Inflammatory macrophage treated with lipopolysaccharide for 1 hour (primary cell): Measurements from ENCODE around the gene UGGT2.
"Not testable (repeated sequence)": the region's sequence is repeated elsewhere in the genome, so short reads cannot be mapped to it uniquely, and the experiment has no call there.

ENCODE experiments used
- DNase-seq, 2 donors: peaks; one replicate each; pipeline ENCODE4 v3.0.0-alpha.2; 2020 to 2022

Gene UGGT2

DNA sequence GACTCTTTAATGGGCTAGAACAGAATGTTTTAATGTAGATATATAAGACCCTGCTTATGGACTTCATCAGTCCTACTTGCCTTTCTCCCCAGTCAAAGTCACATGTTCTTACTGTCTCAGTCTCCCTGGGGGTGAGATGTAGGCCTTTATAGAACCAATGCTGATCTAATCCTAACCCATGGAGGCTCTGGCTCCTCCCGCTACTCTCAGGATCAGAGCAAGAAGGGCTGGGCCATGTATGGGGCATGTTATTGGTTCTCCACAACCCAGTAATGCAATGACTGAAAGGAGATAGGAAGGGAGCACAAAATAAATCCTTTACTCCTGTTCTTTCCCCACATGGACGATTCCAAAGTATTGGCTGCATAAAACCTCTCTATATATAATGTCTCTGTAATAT, 82.3 kb downstream of the UGGT2 start:
- no peak for DNase-seq

DNA sequence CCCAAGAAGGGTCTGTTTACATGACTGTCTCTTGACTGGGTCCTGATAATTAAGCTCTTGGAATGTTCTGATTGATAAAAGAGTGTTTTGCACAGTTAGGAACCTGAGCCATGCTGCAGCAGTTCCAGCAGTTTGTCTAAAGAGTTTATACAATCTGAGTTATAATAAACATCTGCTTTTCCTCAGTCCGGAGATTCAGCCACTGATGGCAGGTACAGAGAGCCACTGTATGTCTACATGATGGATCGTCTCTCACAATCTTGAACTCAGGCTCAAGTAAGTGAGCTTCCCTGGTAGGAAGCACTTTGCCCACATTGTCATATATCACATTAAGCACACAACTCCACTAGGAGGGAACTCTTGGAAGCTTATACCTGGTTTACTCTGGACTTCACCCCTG, 84.3 kb downstream of the UGGT2 start:
- DNase-seq, result no peak

DNA sequence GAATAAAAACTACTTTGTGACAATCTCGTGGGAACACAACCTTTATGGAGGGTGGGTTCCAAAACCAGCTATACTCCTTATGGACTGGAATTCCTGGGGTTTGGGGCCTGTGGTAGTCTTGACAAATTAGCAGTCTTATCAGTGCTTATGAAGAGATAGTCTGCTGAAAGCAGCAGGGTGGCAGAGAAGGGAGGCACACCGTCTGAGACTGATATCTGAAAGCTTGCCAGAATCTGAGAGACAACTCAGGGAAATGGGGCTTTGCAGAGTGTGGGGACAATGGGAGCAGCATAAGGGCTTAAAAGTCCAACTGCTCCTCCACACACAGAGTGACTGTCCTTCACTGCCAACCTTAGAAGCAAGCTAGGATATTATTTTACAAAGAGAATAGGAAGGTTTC, 95.9 kb downstream of the UGGT2 start:
- no peak for DNase-seq

DNA sequence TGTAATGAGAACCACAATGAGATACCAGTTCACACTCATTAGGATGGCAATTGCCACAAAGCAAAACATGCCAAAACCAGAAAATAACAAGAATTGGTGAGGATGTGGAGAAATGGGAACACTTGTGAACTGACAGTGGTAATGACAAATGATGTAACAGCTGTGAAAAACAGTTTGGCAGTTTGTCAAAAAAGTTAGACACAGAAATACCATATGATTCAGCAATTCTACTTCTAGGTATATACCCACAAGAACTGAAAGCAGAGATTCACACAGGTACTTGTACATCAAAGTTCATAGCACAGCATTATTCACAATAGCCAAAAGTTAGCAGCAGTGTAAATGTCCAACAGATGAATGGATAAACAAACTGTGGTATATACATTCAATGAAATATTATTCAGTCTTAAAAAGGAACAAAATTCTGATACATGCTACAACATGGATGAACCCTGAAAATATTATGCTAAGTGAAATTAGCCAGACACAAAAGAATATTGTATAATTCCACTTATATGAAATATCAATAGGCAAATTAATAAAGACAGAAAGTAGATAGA, 96.5 kb downstream of the UGGT2 start:
- DNase-seq, result no peak

DNA sequence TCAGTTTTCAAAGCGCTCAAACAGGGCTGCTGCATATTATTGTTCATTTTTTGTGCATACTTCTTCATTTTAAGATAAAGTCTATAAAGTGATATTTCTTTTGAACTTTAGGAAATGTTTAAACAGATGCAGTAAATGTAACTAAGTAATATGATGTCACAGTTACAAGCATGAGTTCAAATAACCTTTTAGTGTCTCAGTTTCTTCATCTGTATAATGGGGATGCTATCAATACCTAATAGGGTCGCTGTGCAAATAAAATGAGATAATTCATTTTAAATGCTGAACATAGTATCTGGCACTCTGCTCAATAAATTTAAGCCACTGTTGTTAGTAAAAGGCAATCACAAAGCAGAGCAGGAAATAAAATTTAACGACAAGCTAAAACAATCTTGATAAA, 97.5 kb downstream of the UGGT2 start:
- DNase-seq, result no peak

DNA sequence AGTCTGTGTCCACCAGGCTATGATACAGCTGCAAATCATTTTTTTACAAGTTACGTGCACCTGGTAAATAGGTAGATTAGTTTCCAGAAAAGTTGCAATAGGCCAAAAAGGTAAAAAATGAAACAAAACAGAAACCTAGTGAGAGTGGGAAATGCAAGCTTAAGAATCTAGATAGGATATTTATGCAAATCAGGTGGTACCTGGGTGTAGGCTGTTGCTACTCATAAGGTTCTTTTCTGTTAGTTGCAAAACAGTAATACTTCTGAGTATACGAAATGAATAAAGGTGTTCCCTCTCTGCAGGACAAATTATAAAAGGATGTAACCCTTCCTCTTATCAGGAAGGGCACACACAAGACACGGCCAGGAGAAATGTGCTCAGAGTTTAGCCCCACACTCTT, 97.9 kb downstream of the UGGT2 start:
- DNase-seq, result no peak

DNA sequence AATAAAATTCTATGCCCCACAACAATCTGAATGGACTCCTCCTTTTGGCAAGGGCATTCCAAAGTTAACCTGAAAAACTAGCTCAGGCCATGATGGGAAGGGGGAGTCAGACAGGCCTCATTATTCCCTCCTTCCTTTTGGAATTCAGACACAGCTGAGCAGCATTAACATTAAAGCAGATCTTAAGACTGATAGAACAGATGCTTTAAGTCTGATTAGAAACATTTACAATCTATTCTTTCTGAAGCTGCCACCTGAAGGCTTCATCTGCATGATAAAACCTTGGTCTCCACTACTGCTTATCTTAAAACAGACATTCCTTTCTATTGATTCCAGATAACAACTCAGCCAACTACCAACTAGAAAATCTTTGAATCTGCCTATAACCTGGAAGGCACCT, 98.9 kb downstream of the UGGT2 start:
- no peak for DNase-seq

DNA sequence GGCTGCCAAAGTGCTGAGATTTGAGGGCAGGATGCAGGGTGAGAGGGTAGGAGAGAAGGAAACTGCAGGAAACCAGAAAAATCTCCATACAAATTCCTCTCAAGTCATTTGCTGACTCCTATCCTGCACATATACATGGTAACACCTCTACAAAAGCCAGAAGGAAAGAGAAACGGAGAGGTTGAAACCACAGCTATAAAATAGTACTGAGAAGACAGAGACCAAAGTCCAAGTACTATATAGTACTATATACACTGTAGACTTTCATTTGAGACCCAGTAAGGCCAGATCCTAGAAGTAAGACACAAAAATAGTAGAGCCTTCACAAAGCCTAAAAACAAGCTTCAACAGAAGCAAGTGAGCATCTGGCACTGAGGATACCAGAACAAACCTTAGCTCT, 103.1 kb downstream of the UGGT2 start:
- no peak for DNase-seq

DNA sequence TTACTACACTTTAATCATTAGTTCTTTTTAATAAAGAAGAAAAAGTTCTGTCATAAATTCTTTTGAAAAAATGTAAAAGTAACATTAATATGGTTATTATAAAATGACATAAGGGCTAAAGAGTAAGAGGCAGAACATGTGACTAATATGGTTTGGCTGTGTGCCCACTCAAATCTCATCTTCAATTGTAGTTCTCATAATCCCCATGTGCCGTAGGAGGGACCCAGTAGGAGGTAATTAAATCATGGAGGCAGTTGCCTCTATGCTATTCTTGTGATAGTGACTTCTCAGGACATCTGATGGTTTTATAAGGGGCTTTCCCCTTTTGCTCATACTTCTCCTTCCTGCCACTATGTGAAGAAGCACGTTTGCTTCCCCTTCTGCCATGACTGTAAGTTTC, 104.5 kb downstream of the UGGT2 start:
- DNase-seq, result peak; percentile 39 to 44

DNA sequence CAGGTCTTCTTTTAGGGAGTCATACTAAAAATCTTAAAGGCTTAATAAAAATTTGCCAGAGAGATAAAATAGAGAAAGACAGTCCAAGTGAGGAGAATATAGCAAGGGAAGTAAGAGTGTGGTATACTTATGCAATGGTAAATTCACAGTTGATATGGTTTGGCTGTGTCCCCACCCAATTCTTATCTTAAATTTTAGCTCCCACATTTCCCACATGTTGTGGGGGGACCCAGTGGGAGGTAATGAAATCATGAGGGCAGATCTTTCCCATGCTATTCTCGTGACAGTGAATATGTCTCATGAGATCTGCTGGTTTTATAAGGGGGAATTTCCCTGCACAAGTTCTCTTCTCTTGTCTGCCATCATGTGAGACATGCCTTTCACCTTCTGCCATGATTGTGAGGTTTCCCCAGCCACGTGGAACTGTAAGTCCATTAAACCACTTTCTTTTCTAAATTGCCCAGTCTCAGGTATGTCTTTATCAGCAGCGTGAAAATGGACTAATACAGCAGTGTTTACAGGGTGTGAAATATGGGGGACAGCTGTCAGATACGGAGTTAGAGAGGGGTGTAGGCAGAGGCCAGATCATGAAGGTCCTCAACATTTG, 115.4 kb downstream of the UGGT2 start:
- DNase-seq, result peak in 1 of 2 donors; percentile 10

DNA sequence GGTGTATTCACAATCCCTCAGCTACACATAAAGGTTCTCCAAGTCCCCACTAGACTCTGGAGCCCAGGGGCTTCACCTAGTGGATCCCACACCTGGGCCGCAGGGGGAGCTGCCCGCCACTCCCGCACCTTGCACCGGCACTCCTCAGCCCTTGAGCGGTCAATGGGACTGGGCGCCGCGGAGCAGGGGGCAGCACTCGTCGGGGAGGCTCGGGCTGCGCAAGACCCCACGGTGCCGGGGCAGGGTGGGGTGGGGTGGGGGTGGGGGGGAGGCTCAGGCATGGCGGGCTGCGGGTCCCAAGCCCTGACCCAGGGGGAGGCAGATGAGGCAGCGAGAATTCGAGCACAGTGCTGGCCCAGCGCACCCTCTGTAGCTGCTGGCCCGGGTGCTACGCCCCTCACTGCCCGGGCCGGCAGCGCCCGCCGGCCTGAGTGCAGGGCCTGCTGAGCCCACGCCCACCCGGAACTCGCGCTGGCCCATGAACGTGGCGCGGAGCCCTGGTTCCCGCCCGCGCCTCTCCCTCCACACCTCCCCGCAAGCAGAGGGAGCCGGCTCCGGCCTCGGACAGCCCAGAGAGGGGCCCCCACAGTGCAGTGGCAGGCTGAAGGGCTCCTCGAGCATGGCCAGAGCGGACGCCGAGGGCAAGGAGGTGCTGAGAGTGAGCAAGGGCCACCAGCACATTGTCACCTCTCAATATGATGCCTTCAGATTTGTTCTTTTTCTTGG, 121.7 kb downstream of the UGGT2 start:
- no peak for DNase-seq

DNA sequence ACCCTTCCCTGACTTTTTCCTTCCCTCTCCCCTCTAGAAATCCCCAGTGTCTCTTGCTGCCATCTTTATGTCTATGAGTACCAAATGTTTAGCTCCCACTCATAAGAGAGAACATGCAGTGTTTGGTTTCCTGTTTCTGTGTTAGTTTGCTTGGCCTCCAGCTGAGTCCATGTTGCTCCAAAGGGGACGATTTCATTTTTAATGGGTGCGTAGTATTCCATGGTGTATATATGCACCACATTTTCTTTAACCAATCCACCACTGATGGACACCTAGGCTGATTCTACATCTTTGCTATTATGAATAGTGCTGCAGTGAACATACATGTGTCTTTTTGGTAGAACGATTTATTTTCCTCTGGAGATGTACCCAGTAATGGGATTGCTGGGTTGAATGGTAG, 123.8 kb downstream of the UGGT2 start:
- no peak for DNase-seq

DNA sequence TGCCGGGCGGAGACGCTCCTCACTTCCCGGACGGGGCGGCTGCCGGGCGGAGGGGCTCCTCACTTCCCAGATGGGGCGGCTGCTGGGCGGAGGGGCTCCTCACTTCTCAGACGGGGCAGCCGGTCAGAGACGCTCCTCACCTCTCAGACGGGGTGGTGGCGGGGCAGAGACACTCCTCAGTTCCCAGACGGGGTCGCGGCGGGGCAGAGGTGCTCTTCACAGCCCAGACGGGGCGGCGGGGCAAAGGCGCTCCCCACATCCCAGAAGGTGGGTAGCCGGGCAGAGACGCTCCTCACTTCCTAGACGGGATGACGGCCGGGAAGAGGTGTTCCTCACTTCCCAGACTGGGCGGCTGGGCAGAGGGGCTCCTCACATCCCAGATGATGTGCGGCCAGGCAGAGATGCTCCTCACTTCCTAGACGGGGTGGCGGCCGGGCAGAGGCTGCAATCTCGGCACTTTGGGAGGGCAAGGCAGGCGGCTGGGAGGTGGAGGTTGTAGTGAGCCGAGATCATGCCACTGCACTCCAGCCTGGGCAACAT, 124.8 kb downstream of the UGGT2 start:
- DNase-seq, result not testable (repeated sequence)

DNA sequence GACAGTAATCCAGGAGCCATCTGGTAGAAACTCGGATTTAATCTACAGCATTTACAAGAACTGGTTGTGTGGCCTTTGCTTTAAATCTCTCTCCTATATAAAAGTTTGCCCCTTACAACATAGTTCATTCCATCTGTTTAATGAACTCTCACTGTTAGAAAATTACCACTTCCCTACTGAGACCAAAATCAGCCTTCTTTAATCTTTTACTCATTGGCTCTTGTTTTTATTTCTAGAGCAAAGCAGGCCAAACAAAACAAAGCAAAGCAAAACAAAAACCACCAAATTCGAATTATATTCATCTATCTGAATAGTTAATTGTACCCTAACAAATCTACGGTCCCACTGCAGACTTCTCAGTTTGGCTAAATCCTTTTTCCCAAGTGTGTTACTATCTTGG, 127.0 kb downstream of the UGGT2 start:
- no peak for DNase-seq

DNA sequence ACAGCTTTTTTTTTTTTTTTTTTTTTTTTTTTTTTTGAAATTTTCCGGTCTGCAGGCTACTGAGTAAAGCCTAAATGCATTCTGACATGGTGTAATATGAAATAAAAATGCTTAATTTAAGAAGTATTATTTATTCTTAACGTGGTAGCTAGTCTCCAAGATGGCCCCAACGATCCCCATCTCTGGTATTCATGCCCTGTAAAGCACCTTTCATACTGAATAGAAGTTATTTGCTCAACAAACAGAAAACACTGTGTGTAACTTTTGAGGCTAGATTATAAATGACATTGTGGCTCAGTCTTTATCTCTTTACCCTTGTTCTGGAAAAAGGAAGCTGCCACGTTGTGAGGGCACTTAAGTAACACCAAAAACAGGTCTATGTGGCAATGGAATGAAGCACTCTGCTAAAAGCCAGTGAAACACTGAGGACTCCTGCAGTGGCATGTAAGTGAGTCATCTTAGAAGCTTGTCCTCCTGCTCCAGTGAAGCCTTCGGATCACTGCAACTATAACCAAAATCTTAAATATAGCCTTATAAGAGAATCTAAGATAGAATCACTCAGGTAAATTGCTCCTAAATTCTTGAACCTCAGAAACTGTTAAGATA, 128.7 kb downstream of the UGGT2 start:
- peak in 1 of 2 donors; percentile 3 for DNase-seq

DNA sequence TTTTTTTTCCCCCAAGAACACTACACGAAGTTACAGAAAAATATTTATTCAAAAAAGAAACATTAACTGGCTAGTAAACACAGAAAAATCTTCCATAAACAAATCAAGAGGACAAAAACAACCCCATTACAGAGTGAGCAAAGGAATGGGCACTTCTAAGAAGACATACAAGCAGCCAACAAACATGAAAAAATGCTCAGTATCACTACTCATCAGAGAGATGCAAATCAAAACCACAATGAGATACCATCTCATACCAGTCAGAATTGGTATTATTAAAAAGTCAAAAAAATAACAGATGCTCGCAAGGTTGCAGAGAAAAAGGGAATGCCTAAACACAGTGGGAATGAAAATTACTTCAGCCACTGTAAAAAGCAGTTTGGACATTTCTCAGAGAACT, 131.7 kb downstream of the UGGT2 start:
- no peak for DNase-seq

DNA sequence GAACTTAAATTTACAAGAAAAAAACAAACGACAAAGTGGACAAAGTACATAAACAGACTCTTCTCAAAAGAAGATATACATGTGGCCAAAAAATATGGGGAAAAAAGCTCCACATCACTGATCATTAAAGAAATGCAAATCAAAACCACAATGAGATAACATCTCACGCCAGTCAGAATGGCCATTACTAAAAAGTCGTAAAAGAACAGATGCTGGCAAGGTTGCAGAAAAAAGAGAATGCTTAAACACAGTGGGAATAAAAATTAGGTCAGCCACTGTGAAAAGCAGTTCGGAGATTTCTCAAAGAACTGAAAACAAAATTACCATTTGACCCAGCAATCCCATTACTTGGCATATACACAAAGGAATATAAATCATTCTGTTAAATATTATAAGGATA, 132.7 kb downstream of the UGGT2 start:
- DNase-seq, result no peak

DNA sequence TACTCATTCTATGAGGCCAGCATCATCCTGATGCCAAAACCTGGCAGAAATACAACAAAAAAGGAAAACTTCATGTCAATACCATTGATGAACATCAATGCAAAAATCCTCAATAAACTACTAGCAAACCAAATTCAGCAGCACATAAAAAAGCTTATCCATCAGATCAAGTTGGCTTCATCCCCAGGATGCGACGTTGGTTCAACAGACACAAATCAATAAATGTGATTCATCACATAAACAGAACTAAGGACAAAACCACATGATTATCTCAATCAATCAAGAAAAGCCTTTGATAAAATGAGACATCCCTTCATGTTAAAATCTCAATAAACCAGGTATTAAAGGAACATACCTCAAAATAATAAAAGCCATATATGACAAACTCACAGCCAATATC, 134.3 kb downstream of the UGGT2 start:
- no peak for DNase-seq

DNA sequence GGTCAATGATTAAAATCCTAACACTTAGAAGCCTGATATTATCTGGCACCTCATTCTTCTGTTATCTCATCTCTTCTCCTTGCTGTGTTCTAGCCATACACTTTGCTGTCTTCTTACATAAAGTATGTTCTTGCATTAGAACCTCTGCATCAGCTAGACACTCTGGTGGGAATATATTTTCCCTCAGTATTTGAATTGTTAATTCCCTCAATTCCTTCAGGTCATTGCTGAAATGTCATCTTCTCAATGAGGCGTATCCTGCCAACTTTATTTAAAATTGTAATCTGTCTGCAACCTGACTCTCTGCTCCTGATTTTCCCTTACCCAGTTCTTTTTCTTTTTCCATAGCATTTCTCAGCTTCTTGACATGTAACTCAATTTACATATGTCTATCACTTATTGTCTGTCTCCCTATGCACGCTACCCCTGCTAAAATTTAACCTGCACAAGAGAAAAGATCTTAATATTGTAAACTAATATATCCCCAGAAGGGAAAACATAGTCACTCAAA, 138.2 kb downstream of the UGGT2 start:
- DNase-seq, result no peak

DNA sequence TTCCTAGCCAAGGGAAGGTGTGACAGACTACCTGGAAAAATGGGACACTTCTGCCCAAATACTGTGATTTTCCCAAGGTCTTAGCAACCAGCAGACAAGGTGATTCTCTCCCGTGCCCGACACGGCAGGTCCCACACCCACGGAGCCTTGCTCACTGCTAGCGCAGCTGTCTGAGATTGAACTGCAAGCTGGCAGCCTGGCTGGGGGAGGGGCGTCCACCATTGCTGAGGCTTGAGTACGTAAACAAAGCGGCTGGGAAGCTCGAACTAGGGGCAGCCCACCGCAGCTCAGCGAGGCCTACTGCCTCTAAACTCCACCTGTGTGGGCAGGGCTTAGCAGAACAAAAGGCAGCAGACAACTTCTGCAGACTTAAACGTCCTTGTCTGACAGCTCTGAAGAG, 146.2 kb downstream of the UGGT2 start:
- DNase-seq, result no peak

DNA sequence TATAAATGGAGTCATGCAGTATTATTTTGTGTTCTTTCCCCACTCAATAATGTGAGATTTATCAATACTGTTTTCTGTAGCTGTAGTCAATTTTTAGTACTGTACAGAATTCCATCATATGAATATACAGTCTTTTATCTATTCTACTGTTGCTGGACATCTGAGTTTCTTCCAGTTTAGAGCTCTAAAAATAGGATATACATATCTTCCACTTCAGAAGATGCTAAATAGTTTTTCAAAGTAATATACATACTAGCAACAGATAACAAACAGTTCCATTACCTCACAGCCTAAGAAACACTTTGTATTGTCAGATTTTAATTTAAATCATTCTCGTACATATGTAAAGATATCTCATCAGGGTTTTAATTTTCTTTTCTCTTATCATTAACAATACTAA, 149.6 kb downstream of the UGGT2 start:
- no peak for DNase-seq

DNA sequence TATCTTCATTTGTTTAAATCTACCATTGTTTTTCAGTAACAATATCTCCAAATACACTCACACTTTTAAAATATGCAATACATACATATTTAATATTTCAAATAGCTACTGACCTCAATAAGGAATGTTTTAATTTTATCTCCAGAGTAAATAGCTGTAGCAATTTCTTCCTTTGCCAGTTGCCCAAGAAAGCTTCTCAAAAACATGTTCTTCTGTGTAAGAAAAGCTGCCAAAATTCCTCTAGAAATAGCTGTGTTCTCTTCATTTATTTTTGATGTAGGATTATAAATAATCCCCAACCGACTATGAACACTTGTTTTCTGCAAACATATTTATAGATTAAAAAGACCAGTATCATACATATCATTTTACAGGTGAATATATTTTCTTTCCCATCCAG, 150.5 kb downstream of the UGGT2 start:
- no peak for DNase-seq

DNA sequence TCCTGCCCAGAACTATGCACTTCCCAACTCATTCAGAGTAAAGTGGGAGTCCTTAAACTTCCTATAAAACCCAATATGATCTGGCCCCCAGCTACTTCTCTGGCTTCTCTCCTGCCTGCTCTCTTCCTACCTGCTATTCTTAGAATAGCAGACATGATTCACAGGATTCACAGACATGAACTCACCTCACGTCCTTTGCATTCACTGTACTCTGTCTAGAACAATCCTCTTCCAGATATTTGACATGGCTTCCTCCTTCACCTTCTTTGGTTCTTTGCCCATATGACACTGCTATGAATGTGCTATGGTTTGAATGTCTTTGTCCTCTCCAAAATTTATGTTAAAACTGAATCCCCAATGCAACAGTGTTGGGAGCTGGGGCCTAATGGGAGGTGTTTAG, 154.9 kb downstream of the UGGT2 start:
- DNase-seq, result no peak

DNA sequence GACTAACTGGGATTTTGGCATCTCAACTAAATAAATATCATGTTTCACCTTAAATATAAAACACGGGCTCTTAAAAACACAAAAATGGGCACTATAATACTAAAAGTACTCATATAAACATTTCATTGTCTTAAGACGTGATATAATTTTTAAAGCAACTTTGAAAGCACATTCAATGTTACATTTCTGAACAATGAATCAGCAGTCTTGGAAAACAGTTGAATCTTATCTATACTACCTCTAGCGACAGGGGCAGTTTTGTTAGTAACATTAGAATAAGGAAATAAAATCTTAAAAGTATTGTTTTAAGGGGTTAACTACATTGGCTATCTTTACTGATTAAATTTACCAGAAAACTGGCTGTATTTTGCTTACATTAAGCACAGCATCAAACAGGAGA, 156.9 kb downstream of the UGGT2 start:
- DNase-seq, result no peak
